Activated T-cell treated with anti-CD3 and anti-CD28 coated beads, Interleukin-2, amount 50 U/mL, for 1 hour (primary cell): Measurements from ENCODE around the gene MISP3.

ENCODE experiments used
- DNase-seq: peaks from one replicate; pipeline ENCODE4 v3.0.0-alpha.2; 2020

MISP3 gene

GRCh38 chr19:14106840-14107239, 34.3 kb downstream of the MISP3 start:
- no peak for DNase-seq

- DNase-seq, result no peak
Measured at GRCh38 chr19:14107581-14108461, 35.2 kb downstream of the MISP3 start.

- DNase-seq, result no peak
Measured at GRCh38 chr19:14110650-14111049, 38.1 kb downstream of the MISP3 start.

DNA sequence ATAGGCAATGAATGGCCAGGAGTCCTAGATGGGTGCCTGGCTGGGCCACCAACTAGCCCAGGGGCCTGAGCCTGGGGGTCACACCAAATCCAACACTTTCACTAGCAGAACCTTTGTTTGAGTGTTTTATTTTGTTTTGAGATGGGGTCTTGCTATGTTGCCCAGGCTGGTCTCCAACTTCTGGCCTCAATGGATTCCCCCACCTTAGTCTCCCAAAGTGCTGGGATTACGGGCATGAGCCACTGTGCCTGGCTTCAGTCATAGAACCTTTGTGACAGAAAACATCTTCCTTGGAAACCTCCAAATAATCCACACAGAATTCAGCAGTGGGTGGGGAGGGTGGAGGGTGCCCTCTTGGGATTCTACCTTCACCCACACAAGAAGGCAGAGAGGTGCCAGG, 38.9 kb downstream of the MISP3 start:
- DNase-seq, result no peak

DNA sequence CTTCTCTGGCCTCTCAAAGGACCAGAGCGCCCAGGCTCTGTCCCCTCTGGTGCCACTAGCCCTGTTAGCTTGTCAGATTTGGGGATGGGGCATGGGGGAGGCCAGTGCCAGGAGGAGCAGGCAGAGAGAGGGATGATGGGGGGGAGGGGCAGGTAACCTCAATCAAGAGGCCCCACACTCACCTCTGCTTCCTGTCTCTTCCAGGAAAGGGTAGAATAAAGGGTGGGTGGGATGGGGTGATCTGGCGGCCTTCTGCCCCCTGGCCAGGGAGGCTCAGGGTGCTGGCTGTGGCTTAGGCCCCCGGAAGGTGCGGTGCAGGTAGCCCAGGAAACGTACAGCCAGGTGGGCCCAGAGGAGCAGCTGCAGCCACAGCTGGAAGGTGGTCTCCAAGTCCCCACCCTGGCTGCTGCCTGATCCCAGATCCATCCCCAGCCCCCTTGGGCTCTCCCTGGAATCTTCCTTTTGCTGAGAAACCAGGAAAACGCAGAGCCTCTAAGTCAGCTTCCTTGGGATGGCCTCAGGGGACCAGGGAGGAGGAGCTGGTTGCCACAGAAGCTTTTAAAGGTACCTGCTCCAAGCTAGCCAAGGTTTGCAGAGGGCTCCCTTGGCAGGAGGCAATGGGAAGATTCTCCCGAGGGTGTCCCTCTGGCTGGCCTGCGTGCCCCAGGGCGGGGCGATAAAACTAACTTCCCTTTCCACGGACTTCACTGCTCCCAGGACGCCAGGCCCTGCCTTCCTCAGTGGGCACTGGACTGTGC, 39.6 kb downstream of the MISP3 start:
- no peak for DNase-seq

GRCh38 chr19:14112809-14113385, 40.3 kb downstream of the MISP3 start:
- no peak for DNase-seq

- DNase-seq, result peak; percentile 64
Measured at GRCh38 chr19:14113762-14114414, 41.3 kb downstream of the MISP3 start.

DNA sequence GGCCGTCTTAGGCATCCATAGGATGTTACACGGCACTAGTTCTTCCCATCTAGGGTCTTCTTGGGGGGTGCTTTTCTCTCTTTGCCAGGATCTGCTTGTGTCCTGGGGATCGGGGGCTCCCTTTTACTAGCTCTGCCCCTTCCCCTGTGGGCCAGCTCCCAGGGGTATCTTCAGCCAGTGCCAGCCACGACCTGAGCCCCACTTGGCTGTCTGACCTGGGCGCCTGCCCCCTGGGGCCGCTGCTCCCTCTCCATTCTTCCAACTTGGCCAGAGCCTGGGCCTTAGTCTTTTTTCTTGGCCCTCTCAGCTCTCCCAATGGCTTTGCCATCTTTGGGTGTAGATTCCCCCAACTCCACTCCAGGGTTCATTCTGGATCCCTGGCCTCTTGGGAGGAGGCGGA, 41.9 kb downstream of the MISP3 start:
- DNase-seq, result no peak

DNA sequence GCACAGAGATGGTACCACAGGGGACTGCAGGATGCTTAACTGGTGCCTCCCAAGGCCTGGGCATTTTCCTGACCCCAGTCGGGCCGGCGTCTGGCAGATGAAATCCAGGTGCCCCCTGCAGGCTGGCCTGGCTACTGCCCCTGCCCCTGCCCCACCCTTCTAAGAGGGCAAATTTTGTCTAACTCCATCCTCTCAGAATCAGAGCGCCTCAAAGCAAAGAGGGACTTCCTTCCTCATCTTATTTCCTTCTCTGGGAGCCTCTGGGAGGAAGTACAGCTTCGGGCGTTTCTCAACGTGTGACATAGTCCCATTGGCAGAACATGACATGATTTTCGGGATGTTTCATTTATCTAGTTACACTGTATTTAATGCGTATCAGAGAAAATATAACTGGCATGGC, 42.3 kb downstream of the MISP3 start:
- DNase-seq, result peak; percentile 59

- no peak for DNase-seq
Measured at GRCh38 chr19:14115756-14116155, 43.2 kb downstream of the MISP3 start.

- no peak for DNase-seq
Measured at GRCh38 chr19:14116525-14116917, 43.9 kb downstream of the MISP3 start.

- no peak for DNase-seq
Measured at GRCh38 chr19:14116918-14117578, 44.5 kb downstream of the MISP3 start.

GRCh38 chr19:14117668-14118164, 45.1 kb downstream of the MISP3 start, which contains the start of gene PRKACA:
Gene PRKACA (minus strand): TSS chr19:14117762. CDS start chr19:14117547, 215 bp downstream.
- DNase-seq, result peak; percentile 98

GRCh38 chr19:14118165-14119051, 45.8 kb downstream of the MISP3 start:
- DNase-seq, result peak; percentile 55

GRCh38 chr19:14119146-14119545, 46.6 kb downstream of the MISP3 start:
- DNase-seq, result no peak

DNA sequence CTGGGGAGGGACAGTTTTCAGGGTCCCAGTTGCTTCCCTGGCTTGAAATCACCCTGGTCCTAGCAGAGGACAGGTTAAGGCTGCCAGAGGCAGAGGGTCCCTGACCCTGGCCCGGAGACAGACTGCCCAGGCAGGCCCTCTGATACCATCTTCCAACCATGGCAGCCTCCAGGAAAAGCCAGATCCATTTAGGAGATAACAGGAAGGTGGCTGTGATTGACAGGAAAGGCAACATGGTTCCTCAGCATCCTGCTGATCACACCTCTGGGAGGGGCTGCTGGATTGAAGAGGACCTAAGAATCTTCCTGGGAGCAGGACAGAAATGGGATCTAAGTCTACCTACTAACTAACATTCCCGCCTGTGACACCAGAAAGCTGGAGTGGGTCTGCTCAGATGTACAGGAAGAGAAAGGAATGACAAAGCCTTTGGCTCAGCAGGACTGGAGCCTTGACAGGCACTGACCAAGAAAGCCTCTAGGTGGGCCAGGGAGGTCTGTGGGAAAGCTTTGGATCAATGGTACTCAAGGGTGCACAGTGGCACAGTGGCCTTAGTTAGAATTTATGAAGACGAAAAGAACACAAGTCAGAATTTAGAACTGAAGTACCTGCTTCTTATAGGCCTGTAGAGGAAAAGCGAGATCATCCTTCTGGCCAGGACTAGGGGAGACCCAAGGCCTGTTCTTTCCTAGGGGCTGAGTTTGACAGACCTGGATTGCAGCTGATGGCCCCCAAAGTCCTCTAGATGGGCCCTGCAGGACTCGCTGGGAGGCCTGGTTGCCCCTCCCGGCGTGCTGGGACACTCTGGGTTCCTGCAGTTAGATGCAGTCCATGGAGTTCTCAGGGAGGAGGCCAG, 47.3 kb downstream of the MISP3 start:
- DNase-seq, result no peak

- DNase-seq, result no peak
Measured at GRCh38 chr19:14120497-14120780, 47.9 kb downstream of the MISP3 start.

DNA sequence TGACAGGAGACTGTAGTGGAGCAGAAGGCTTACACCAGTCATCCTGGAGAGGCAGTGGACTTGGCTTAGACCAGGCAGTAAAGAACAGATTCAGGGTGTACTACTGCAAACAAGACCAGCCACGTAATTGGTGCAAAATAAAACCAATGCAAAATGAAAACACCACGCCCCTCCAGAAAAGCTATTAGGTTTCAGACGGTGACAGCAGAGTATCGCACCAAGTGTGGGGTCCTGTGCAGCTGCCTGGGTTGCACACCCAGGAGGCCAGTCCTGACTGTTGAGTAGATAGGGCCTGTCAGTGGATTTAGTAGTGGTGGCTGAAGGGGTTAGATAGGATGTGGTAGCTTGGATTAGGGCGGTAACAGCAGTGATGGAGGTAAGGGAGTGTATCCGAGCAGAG, 50.3 kb downstream of the MISP3 start:
- DNase-seq, result no peak
